ES-I3 (cell line): ENCODE data around the gene WDR72.

Experiments
- H3K36me3 ChIP-seq: 2 replicates; pipeline ENCODE4 v1.6.1; 2013; ENCODE audit warnings: mild to moderate bottlenecking, low read length, control low read depth, moderate library complexity; ENCODE audit not compliant: insufficient read depth
- H3K4me1 ChIP-seq: 2 replicates; pipeline ENCODE4 v1.6.1; 2013; ENCODE audit warnings: mild to moderate bottlenecking, control low read depth, low read length; ENCODE audit not compliant: insufficient read depth
- H3K9ac ChIP-seq: 2 replicates; pipeline ENCODE4 v1.6.1; 2013; ENCODE audit warnings: low read depth, mild to moderate bottlenecking, low read length, moderate library complexity
- H3K9me3 ChIP-seq: 2 replicates; pipeline ENCODE4 v1.6.1; 2013; ENCODE audit warnings: mild to moderate bottlenecking, low read length, moderate library complexity; ENCODE audit not compliant: control insufficient read depth, insufficient read depth

The WDR72 gene

DNA sequence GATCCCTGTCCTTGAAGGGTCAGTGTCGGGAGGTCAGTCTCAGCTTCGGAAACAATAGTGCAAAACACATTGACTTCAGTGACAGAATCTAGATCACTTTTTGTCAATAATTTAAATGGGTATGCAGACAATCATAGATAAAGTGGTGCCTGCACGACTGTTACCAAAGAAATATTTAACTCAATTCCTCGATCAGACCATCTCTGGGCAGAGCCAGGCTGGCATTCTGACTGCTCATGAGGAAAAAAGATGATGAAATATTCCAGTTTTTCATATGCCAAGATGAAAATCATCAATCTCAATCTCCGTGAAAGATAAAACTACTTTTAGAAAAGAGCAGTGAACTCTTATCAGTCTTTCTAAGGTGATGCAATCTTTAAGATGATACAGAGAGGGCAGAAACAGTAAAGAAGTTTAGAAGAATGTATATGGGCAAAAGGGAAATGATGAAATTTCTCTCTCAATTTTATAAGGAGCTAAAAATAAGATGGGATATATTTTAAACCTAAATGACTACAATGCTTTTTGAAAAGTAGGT lies 169.9 kb downstream of the WDR72 start:
- H3K9me3 ChIP-seq: no peaks in the 10 kb centered on the region

DNA sequence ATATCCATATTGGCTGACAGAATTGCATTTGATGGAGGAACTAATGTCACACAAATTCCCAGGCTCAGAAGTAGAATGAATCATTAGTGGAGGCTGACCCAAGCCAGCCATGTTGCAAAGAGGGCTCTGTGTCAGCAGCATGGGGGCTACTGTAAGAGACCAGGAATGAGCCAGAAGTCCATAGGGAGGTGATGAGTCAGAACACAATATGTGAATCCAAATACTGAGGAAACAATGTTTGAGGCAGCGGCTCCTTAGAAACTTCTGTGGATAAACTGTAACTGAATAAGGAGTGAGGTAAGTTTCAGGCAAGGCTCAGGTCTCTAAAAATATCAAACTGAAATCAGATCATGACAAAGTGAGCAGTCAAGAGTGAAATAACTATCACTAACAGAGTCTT lies 170.7 kb downstream of the WDR72 start:
- peaks cover 10% of the 10 kb centered on the region for H3K4me1 ChIP-seq
- no peaks in the 10 kb centered on the region for H3K9me3 ChIP-seq
- H3K36me3 ChIP-seq: no peaks in the 10 kb centered on the region
- no peak overlapping the region for H3K9ac ChIP-seq

More for the DNA sequence above, 169.9 kb downstream of the WDR72 start:
- Histone ChIP-seq H3K4me1 (peaks cover 10% of the 10 kb centered on the region), H3K9ac (no peak overlapping the region), H3K36me3 (no peaks in the 10 kb centered on the region)

DNA sequence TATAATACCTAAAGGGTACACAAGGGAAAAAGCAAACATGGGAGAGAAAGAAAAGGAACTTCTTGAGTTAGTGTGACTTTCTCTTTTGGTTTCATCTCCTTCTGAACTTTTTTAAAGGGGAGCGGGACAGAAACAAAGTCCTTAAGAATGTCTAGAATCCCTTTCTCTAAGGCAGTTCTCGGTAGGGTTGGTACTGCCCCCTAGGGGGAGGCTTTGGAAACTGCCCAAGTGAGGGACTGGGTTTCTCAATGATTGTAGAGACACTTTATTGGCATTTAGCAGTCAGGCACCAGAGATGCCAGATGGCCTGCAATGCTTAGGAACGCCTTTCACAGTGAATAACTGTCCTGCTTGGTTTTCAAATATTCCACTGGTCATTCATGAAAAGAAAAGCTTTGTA lies 172.7 kb downstream of the WDR72 start:
- H3K4me1 ChIP-seq: peaks cover 10% of the 10 kb centered on the region
- no peaks in the 10 kb centered on the region for H3K36me3 ChIP-seq
- no peaks in the 10 kb centered on the region for H3K9me3 ChIP-seq
- H3K9ac ChIP-seq: no peak overlapping the region

DNA sequence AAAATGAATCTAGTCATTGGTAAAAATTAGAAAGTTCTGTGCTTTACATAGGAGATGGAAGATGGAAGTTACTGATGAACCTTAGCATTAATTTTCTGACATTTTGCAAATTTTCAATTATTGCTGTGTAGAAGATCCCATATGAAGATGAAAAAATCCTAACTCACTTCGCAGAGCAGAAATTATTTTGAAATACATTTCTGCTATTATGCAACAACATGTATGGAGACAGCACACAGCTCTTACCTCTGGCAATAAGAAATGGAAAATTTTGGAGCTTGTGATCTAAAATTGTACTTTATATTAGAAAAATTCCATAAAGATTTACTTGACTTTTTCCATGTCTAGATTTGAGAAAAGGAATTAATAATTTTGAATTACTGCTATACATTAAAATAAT lies 177.9 kb downstream of the WDR72 start:
- 0 out of 2 replicates have a peak, but pooled peaks cover under 1% of the 10 kb centered on the region for H3K4me1 ChIP-seq
- no peaks in the 10 kb centered on the region for H3K36me3 ChIP-seq
- H3K9me3 ChIP-seq: no peaks in the 10 kb centered on the region
- H3K9ac ChIP-seq: no peak overlapping the region

DNA sequence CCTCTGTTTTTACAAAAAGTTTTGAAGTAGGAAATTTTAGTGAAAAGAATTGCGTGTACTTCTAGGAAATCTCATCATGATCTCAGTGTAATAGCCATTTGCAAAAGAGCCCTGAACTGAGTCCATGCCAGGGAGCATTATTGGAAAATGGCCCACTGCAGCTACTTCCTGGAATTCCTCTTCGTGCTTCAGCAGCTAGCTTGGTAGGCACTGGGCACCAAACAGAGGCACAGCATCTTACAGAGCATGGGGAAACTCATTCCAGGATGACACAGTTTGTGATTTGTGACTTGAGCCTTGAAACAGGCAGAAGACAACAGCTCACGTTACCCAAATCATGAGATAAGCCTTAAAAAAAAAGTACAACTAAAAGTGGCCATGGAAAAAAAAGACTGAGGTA lies 179.1 kb downstream of the WDR72 start:
- H3K36me3 ChIP-seq: no peaks in the 10 kb centered on the region
- no peaks in the 10 kb centered on the region for H3K4me1 ChIP-seq
- no peak overlapping the region for H3K9ac ChIP-seq
- H3K9me3 ChIP-seq: no peaks in the 10 kb centered on the region

DNA sequence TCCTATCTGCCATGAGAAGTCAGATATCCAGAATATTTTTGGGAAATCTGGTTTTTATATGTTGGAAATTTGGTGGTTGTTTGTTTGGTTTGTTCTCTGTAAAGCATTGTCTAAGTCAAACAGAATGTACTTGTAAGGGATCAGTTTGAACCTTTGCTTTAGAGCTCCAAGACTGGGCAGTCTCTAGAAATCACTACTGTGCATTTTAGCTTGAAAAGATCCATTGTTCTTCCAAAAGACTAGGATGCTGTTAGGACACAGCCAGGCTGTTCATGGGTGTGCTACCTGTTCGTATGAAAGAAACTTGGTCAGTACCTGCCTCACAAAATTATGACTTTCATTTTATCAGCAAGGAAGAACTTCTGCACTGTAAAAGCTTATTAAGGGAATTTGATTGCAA lies 182.6 kb downstream of the WDR72 start:
- no peaks in the 10 kb centered on the region for H3K4me1 ChIP-seq
- no peaks in the 10 kb centered on the region for H3K9me3 ChIP-seq
- no peaks in the 10 kb centered on the region for H3K36me3 ChIP-seq
- no peak overlapping the region for H3K9ac ChIP-seq

DNA sequence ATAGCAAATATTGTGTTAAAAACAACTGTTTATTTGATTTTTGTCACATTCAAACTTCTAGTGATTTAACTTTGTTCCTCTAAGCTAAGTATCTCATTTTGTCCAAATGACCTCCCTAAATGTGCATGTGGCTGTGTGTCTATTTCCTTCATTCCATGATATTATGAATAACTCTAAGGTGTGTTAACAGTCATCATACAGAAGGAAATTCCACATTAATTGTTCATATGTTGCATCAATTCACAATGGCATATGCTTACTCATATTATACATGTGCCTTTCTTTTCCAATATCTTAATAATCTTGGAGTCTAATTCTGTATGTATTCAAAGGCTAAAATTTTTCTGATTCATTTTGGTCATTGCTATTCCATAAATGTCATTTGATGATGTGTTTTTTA lies 186.4 kb downstream of the WDR72 start:
- Histone ChIP-seq H3K9ac (no peak overlapping the region), H3K36me3 (no peaks in the 10 kb centered on the region), H3K9me3 (no peaks in the 10 kb centered on the region), H3K4me1 (no peaks in the 10 kb centered on the region)

DNA sequence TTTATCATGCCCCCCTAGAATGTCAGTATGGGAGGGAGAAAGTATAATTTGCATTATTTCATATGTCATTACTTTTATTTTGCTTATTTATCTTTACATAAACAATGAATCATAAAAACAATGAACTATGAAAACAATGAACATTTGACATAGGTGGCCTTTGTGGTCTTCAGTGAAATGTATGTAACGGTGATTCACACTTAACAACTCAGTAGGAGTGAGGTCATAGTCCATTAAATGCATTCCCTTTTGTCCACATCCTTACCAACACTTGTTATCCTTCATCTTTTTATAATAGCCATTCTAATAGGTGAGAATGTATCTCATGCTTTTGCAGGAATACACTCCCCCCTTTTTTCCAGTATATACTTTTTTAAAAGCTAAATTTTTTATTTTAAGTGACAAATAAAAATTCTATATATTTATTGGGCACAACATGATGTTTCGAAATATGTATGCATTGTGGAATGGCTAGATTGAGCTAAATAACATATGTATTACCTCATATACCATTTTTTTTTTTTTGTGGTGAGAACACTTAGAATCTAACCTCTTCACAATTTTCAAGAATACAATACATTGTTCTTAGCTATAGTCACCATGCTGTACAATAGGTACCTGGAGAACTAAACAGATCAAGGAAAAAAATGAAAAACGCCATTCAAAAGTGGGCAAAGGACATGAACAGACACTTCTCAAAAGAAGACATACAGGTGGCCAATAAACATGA lies 189.5 kb downstream of the WDR72 start:
- Histone ChIP-seq H3K9me3 (no peaks in the 10 kb centered on the region), H3K9ac (no peak overlapping the region), H3K4me1 (no peaks in the 10 kb centered on the region), H3K36me3 (no peaks in the 10 kb centered on the region)

DNA sequence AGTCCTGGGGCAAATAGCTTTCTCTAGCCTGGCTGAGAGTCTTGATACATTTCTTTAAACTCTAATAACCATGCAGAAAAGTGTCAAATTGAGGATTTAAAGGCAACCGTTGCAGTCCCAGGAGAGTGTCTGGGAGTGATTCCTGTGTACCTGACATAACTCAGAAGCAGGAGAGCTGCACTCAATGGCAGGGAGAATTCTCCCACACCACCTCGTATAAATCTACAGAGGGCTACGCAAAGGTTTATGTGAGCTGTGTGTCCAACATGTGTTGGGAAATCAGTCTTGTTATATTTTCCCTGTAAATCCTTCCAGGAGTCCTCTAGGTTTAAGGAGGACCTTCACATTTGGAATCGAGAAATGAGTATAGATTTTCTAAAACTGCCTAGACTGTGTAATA lies 192.6 kb downstream of the WDR72 start:
- no peaks in the 10 kb centered on the region for H3K36me3 ChIP-seq

DNA sequence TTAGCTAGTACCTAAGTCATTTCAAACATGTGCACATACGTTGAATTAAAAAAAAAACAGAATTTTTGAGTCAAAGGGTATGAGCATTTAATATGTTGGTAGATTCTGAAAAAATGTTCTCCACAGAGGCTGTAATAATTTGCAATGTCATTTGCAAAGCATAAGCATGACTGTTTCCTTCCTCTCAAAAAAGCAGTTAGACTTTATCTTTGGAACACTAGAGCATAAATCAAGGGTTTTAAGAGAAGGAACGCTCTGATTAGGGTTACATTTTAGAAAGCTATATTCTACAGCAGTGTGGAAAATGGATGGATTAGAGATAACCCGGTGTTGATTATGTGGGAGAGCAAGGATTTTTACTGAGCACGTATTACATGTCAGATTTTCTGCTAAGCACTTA lies 193.7 kb downstream of the WDR72 start:
- H3K9me3 ChIP-seq: no peaks in the 10 kb centered on the region

More for the DNA sequence above, 192.6 kb downstream of the WDR72 start:
- Histone ChIP-seq H3K9me3 (no peaks in the 10 kb centered on the region), H3K4me1 (no peaks in the 10 kb centered on the region), H3K9ac (no peak overlapping the region)

DNA sequence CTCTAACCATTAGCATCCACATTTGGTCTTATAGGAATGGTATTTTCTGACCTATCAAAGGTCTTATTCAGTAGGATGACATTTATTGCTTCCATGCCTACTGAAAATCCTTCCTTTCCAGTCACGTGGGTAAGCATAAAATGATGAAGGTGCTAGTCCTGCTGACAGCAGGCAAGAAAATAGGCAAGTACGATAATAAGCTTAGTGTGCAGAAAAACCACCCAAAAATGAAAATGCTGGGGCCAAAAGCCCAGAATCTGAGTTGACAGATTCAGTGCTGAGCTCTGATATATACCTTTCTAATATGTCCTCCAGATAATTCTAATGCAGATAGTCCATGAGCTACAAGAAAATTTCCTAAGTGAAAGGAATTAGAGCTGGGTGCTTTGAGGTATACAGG lies 194.8 kb downstream of the WDR72 start:
- Histone ChIP-seq H3K36me3 (no peaks in the 10 kb centered on the region), H3K4me1 (0 out of 2 replicates have a peak, but pooled peaks cover 7% of the 10 kb centered on the region), H3K9ac (no peak overlapping the region), H3K9me3 (no peaks in the 10 kb centered on the region)

More for the DNA sequence above, 193.7 kb downstream of the WDR72 start:
- no peak overlapping the region for H3K9ac ChIP-seq
- H3K4me1 ChIP-seq: no peaks in the 10 kb centered on the region
- H3K36me3 ChIP-seq: no peaks in the 10 kb centered on the region

DNA sequence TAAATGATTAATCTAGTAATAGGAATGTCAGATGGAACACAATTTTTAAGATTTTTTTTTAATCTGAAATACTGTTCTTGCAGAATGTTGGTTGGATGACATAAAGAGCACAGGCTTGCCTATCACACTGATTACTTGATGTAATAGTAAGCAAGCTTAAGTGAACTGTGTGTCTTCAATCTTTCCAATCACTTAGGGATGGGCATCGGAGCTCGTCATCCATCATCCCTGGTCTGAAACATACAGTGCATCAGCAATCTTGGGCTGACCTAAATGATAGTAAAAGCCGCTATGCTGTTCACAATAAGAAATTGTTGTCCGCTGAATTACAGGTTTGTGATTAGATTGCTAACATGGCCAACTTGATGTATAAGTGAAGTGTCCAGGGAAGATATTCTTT lies 195.8 kb downstream of the WDR72 start:
- Histone ChIP-seq H3K36me3 (no peaks in the 10 kb centered on the region), H3K9ac (no peak overlapping the region), H3K9me3 (no peaks in the 10 kb centered on the region), H3K4me1 (peaks cover 15% of the 10 kb centered on the region)

DNA sequence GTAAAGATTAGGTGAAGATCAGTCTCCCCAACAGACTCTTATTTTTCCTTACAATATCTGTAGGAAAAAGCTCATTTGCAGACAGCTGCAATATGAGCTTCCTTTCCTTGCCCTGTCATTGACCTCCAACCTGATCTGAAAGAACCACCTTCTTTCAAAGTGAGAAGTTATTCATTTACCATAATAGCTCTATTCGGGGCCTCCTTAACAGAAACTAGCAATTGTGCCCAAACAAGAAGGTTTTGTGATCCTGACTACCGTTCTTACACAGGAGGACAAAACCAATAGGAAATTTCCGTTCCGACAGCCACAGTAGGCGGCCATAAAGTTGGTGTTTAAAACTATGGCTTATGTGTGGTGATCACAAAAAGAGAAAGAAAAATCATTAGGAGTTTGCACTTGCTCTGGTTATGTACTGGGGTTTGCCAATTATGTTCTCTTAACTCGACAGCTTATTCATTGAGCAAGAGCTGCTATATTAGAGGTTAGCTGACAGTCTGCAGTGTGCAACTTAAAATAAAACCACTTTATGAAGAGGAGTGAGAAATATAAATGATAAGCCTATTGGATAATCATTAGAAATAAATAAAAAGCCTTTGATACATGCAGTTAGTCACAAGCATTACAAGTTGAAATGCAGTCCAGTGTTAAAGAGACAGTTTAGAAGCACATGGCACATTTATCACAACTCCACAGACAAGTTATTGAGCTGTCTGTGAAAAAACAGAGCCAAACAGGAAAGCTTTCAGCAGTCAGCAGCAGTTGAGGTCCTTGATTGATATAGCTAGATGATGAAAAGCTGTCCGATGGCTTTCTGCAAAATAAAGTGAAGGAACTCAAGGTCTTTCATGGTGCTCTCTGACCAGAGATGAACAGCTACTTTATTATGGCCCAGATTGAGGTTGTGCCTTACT lies 199.8 kb downstream of the WDR72 start:
- Histone ChIP-seq H3K4me1 (peaks cover 15% of the 10 kb centered on the region), H3K9me3 (no peaks in the 10 kb centered on the region), H3K36me3 (no peaks in the 10 kb centered on the region), H3K9ac (no peak overlapping the region)

DNA sequence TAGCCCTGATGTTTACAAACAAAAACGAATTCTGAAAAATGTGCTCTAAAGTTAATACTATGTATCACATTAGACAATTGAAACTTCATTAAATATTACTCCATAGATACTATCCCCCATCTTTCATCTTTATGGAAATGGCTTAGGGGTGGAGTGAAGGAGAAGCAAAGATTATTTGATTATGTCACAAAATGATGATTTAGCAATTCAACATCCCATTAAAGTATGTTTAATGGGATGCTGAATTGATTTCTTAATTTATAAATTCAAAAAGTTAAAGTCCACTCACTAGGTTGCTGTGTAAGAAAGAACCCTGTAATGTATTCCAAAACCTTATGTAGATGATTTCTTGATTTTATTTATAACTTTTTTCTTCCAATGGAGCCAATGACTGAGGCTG lies 201.1 kb downstream of the WDR72 start:
- Histone ChIP-seq H3K9me3 (no peaks in the 10 kb centered on the region), H3K36me3 (no peaks in the 10 kb centered on the region), H3K4me1 (peaks cover 15% of the 10 kb centered on the region), H3K9ac (no peak overlapping the region)
